Measurements from ENCODE around the gene DDIAS. TPM values are rescaled to one million over a fixed set of nuclear protein-coding genes. Genes with fewer than 3 reads are reported as not detected.

DDIAS gene
- total RNA-seq, 4 donors from 2014 or later, result 0.13 to 4.1 (median 0.87) TPM

- no peak for ATAC-seq (ENCODE audit: low FRiP score)
Measured at GRCh38 chr11:82859750-82860149, 41.8 kb upstream of the DDIAS start.

DNA sequence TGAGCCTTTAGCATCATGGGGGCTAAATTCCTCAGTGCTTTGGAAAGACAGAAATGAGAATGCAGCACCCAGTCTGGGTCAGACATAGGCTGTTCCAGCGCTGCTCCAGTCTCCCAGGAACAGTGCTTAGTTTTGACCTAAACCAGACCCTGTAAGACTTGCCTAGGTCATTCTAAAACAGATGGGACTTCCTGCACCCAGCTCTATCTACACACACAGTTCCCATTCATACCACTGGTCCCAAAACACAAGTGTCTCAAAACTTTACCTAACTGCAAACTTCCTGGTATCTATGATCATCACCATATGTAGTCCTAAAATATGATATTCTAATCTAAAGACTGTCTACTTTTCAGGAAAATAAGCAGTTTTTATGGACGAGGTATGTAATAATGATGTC lies 39.2 kb upstream of the DDIAS start:
- ATAC-seq (ENCODE audit: low FRiP score) (no peak), DNase-seq (ENCODE audit: low spot score) (no peak)
- TF ChIP-seq, protein P1, sequence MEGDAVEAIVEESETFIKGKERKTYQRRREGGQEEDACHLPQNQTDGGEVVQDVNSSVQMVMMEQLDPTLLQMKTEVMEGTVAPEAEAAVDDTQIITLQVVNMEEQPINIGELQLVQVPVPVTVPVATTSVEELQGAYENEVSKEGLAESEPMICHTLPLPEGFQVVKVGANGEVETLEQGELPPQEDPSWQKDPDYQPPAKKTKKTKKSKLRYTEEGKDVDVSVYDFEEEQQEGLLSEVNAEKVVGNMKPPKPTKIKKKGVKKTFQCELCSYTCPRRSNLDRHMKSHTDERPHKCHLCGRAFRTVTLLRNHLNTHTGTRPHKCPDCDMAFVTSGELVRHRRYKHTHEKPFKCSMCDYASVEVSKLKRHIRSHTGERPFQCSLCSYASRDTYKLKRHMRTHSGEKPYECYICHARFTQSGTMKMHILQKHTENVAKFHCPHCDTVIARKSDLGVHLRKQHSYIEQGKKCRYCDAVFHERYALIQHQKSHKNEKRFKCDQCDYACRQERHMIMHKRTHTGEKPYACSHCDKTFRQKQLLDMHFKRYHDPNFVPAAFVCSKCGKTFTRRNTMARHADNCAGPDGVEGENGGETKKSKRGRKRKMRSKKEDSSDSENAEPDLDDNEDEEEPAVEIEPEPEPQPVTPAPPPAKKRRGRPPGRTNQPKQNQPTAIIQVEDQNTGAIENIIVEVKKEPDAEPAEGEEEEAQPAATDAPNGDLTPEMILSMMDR (IDR thresholded peaks at IDR 0.05), result no peak

More at GRCh38 chr11:82859750-82860149, 41.8 kb upstream of the DDIAS start:
- TF ChIP-seq, protein P1 (IDR thresholded peaks at IDR 0.05), result no peak
- DNase-seq (ENCODE audit: low spot score), result no peak

- no peak for DNase-seq (ENCODE audit: low spot score)
- ATAC-seq (ENCODE audit: low FRiP score), result no peak
- TF ChIP-seq, protein P1 (IDR thresholded peaks at IDR 0.05), result no peak
Measured at GRCh38 chr11:82863209-82863608, 38.3 kb upstream of the DDIAS start.

GRCh38 chr11:82864268-82864667 lies 37.3 kb upstream of the DDIAS start:
- TF ChIP-seq, protein P1 (IDR thresholded peaks at IDR 0.05), result no peak
- DNase-seq (ENCODE audit: low spot score), result peak; percentile 24

DNA sequence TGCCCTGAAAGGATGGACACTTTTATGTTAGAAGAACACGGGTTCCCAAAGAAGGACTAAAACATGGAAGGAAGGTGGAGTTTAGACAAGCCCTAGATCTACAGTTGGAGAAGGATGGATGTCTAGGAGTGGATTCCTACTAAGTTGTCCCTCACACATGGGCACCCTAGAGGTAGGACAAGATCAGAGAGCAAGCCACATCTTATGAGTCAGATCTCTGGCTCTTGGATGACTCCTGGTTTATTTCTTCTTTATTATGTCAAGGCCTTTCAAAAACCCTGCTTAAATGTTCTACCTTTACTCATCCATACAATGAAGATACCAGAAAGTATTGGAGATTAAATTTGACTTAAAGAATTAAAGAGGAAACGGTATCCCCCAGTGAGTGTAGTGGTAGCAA lies 35.7 kb upstream of the DDIAS start:
- TF ChIP-seq, protein P1 (IDR thresholded peaks at IDR 0.05), result no peak
- DNase-seq (ENCODE audit: low spot score) (no peak), ATAC-seq (ENCODE audit: low FRiP score) (no peak)

More at GRCh38 chr11:82864268-82864667, 37.3 kb upstream of the DDIAS start:
- ATAC-seq (ENCODE audit: low FRiP score), result peak; percentile 83

GRCh38 chr11:82867495-82868082 lies 33.9 kb upstream of the DDIAS start:
- peak; percentile 96 for DNase-seq (ENCODE audit: low spot score)
- TF ChIP-seq, protein P1 (IDR thresholded peaks at IDR 0.05), result peak in 1 of 3 donors; percentile 63

GRCh38 chr11:82869657-82870056 lies 31.9 kb upstream of the DDIAS start:
- TF ChIP-seq, protein P1 (IDR thresholded peaks at IDR 0.05), result no peak
- no peak for DNase-seq (ENCODE audit: low spot score)
- no peak for ATAC-seq (ENCODE audit: low FRiP score)

More at GRCh38 chr11:82867495-82868082, 33.9 kb upstream of the DDIAS start:
- ATAC-seq (ENCODE audit: low FRiP score), result no peak
